Cardiac fibroblast (primary cell): ENCODE data around the gene SC5D.

ENCODE experiments used
- DNase-seq, 2 donors: peaks; one replicate each; pipeline versions ENCODE4 v3.0.0 to v3.0.0-alpha.2; 2010; ENCODE audit warnings: low read depth in 2 of 2
- H3K4me3 ChIP-seq, 2 donors: replicated peaks in 1 of 2; 1 replicate in 1 of 2; 2 replicates in 1 of 2; pipeline ENCODE4 v1.5.1; 2011; ENCODE audit warnings: low read depth in 2 of 2, low read length in 2 of 2, mild to moderate bottlenecking in 2 of 2, moderate library complexity in 1 of 2
- CTCF ChIP-seq: IDR thresholded peaks from one replicate; pipeline ENCODE4 v1.5.1; 2011; ENCODE audit warnings: low read depth, mild to moderate bottlenecking, low read length, inconsistent platforms

The SC5D gene

DNA sequence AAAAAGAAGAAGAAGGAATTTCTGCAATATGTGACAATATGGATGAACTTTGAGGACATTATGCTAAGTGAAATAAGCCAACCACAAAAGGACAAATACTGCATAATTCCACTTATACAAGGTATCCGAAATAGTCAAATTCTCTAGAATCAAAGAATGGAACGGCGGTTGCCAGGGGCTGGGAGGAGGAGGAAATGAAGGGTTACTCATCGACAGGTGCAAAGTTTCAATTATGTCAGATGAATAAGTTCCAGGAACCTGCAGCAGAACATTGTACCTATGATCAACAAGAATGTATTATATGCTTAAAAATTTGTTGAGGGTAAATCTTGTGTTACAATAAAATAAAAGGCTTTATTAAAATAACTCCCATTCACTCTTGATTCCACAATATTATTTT is 49.0 kb downstream of the SC5D start:
- H3K4me3 ChIP-seq, result no peak overlapping the region
- TF ChIP-seq CTCF, result no peak
- DNase-seq, result no peak

DNA sequence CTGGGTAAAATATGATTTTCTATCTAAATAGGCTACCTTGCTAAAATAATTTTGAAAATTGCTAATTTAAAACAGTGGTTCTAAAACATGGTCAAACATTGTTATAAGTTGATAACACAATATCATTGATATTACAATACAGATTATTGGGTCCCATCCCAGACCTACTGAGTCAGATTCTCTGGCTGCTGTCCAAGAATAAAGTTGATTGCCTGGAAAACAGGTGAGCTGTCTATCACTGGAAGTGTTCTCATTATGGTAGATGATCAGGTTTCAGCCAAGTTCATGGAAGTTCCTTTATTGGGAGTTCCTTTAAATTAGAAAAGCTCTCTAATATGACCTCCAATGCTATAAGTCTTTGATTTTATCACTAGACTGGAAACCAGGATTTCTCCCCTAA is 52.3 kb downstream of the SC5D start:
- no peak for DNase-seq
- H3K4me3 ChIP-seq, result no peak overlapping the region
- no peak for TF ChIP-seq CTCF

- no peak overlapping the region for H3K4me3 ChIP-seq
- TF ChIP-seq CTCF, result no peak
- no peak for DNase-seq
Observed at GRCh38 chr11:121347094-121347493, 54.5 kb downstream of the SC5D start.

GRCh38 chr11:121347813-121348212 is 55.2 kb downstream of the SC5D start:
- no peak overlapping the region for H3K4me3 ChIP-seq
- no peak for TF ChIP-seq CTCF
- DNase-seq, result no peak

DNA sequence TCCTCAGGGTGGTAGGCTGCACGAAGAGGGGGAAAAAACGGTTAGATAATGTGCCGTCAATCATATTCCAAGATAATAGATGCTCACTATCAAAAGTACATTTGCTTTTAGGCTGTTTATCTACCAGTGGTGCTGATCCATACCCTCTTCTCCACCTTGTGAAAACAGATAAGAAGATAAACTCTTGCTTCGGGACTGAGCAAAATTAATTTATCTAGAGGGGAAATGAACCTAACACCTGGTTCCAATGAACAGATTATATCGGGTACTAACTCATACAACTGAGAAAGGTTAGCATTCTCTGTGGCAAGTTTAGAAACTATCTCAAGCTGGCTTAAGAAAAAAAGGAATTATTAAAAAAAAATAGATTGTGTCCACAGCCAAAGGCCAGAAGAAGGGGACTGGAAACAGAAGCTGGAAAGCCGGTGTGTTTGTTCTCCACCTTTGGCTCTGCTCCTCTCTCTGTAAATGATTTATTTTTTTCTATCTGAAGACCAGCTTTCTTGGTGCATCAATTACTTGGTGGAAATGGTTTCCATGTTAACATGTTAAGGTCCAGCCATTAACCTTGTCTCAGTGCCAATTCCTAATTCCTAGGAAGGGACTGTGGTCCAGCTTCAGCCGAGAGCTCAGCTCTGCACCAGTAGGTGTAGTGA is 55.8 kb downstream of the SC5D start:
- no peak for TF ChIP-seq CTCF
- H3K4me3 ChIP-seq, result no peak overlapping the region
- no peak for DNase-seq

DNA sequence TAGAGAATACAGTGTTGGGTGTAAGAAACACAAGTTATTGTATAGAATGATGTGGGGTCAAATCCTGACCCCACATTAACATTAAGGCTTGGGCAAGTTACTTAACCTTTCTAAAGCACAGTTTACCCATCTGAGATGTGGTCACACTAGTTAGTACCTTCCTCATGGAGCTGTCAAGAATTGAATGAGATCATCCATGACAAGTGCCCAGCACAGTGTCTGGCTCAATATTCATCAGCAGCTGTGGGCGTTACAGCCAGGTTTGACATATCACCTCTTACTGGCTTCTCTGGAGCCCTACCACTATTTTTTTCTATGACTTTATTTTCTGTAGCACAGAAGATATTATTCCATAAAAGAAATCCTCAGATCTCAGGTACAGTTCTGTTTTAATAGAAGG is 57.2 kb downstream of the SC5D start:
- no peak for DNase-seq
- H3K4me3 ChIP-seq, result no peak overlapping the region
- no peak for TF ChIP-seq CTCF
